HG03045 (cell line): Measurements from ENCODE around the gene TCFL5.

Experiments used
- ATAC-seq: cut with Tn5 transposase; IDR thresholded peaks from one replicate; pipeline ENCODE4 v1.9.1; 2021; ENCODE audit warnings: mild to moderate bottlenecking, moderate library complexity; ENCODE audit not compliant: unreplicated experiment

The TCFL5 gene

DNA sequence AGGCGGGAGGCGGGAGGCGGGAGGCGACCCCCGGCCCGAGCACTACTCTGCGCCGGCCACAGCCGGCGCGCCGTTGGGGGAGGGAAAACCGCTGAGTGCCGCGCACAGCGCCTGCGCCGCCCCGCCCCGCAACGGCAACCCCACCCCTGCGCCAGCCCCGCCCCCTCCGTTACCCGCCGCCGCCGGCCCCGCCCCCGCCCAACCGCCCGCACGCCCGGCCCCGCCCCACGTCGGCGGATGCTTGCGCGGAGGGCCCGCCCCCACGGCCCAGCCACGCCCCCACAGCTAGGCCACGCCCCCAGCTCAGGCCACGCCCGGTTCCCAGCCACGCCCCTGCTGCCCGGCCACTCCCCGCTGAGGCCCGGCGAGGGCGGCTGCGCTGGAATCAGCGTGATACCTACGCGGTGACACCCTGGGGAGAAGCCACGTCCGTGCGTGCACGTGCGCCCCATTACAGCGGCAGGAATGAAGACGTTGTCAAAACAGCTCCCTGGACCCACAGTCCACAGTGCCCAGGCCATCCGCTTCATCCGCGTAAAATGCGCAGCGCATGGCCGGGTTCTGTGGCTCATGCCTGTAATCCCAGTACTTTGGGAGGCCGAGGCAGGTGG is at the start of gene TCFL5:
TSS of gene TCFL5 (minus strand) at position 97 of the 611 bp plus-strand sequence. CDS start 152 bp downstream, outside the sequence.
- peak; percentile 60 for ATAC-seq

- no peak for ATAC-seq
These were observed 49.3 kb upstream of the TCFL5 start for GRCh38 chr20:62910777-62911497.

GRCh38 chr20:62910217-62910766 is 48.7 kb upstream of the TCFL5 start:
- no peak for ATAC-seq

DNA sequence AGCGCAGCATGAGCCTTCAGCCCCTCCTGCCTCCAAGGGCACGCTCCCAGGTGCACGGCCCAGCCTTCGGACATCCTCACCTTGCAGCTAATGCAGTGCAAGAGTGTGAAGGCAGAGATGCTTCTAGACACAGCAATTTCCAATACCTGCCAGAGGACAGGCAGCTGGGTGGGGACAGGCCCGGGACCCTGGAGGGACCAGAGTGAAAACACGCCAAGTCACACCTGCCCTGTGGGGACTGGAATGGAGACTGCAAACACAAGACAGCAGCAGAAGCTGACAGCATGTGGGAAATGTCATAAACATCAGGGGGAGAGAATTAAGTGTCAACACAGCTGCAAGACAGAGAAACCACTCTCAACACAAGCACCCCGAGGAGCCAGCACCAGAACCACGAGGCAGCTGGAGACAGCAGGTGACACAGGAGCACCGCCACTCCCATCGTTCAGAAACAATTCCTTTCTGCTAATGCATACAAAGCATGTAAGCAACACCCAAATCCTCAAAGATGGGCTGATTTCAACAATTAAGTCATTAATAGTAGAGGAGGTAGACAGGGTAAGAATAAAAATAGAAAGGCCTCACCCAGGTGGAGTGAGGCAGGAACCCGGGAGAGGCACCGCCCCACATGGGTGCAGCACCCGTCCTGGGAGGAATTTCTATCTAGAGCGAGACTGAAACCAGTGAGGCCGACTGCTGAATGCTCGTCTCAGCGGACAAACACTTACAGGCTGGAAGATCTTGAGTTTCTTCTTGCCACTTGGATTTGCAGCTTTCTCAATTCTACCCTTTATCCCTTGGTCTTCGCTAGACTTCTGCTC is 47.6 kb upstream of the TCFL5 start:
- no peak for ATAC-seq

GRCh38 chr20:62907384-62908317 is 46.0 kb upstream of the TCFL5 start:
- no peak for ATAC-seq

GRCh38 chr20:62906647-62907375 is 45.2 kb upstream of the TCFL5 start:
- ATAC-seq = no peak

GRCh38 chr20:62906209-62906608 is 44.6 kb upstream of the TCFL5 start:
- ATAC-seq = no peak

- ATAC-seq = no peak
These were observed 44.0 kb upstream of the TCFL5 start for GRCh38 chr20:62905536-62906117.

- ATAC-seq = no peak
These were observed 41.4 kb upstream of the TCFL5 start for GRCh38 chr20:62902926-62903615.

GRCh38 chr20:62901891-62902290 is 40.3 kb upstream of the TCFL5 start:
- no peak for ATAC-seq

GRCh38 chr20:62900692-62901584 is 39.3 kb upstream of the TCFL5 start:
- ATAC-seq = peak; percentile 24

DNA sequence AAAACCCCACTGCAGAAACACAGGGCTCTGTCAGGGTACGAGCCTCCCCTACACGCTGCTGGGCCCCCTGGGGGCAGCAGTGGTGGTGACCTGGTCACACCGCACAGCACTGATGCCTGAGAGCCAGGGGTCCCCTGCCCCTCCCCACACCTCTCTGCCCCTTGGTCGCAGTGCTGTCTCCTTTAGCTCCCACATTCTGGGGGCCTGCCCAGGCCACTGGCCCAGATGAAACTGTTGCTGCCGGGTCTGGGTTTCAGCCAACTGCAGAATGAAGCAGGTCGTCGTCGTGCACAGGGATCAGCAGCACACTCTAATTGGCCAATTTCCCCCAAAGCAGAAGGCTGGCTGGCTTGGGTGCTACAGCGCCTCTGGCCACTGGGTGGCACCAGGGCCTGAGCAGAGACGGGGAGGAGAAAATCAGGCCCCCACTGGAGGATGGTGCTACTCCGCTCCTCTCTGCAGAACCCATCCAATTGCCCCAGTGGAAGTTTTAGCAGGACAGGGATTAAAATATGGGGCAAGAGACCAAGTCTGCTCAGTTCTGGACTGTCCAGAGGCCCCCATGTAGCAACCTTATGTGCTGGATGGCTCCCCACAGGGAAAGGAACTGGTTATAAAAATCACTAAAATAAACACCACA is 38.5 kb upstream of the TCFL5 start:
- ATAC-seq = peak; percentile 62

DNA sequence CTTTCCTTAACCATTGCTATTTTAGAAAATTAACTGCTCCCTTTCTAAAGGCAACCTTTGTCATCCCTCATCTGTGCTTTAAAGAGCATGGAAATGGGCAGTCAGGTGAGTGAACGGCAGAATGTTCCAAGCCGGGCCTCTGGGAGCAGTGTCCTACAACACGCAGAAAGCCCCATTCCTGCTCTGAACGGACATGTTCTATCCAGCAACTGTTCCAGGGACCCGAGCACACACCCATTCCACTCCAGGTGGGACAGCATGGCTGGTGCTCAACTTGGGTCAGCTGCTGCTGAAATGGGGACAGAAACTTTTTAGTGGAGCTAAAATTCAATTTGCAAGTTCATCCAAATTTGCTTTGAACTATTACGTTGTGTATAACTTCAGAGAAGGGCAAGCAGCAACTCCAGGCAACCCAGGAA is 38.0 kb upstream of the TCFL5 start:
- ATAC-seq = no peak

- ATAC-seq = no peak
These were observed 37.5 kb upstream of the TCFL5 start for GRCh38 chr20:62898970-62899632.

GRCh38 chr20:62898093-62898964 is 36.7 kb upstream of the TCFL5 start:
- ATAC-seq = no peak

DNA sequence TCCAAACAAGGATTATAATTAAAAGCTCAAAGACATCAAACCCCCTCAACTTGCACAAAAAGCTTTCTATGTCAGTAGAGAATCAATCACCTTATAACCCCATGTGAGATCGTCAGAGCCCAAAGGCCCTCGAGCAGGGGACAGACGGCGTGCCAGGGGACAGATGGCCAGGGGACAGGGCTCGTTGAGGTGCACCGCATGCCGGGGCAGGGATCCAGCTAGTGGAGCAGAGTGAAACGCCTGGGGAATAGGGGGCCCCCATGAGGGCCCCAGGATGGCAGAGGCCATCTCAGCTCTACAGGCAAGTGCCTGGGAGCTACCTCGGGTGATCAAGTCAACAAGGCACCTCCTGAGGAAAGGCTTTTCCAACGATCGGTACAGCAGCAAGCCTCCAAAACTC is 36.0 kb upstream of the TCFL5 start:
- no peak for ATAC-seq
